ENCODE data around the gene TEKT5. TPM values are rescaled to one million over a fixed set of nuclear protein-coding genes. Genes with fewer than 3 reads are reported as not detected.

TEKT5 gene
- total RNA-seq, 2 donors from 2014 or later: 0.21 to 0.82 TPM

DNA sequence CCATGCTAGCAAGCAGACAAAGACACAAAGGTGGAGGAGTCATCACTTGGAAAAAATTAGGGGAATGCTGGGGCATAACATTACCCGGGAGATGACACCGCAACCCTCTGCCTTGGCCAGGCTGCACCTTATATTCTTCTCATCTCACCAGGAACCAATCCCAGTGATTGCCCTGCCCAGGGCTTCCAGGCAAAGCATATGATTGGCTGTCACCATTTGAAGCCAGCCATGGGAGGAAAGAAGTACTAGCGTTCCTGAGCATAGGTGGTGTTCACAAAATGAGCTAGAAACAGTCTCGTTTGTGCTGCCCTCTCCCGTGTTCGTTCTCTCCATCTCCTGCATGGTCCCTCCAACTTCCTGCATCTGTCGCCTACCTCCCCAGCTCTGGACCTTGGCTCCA lies 29.6 kb downstream of the TEKT5 start:
- intact Hi-C loops (cut with DNase I): loop anchor here (10.0 kb wide), 1 partner anchor 260 kb away; no protein-coding TSS in a partner anchor
- no peak for DNase-seq
- Histone ChIP-seq H3K9ac (ENCODE audit: low read depth in 2 of 2, low read length in 2 of 2) (no peak overlapping the region), H3K4me3 (no peak overlapping the region), H3K27me3 (no peaks in the 10 kb centered on the region), H3K4me1 (no peaks in the 10 kb centered on the region), H3K9me3 (no peaks in the 10 kb centered on the region), H3K27ac (no peak overlapping the region), H3K36me3 (no peaks in the 10 kb centered on the region)
- TF ChIP-seq, protein P1, sequence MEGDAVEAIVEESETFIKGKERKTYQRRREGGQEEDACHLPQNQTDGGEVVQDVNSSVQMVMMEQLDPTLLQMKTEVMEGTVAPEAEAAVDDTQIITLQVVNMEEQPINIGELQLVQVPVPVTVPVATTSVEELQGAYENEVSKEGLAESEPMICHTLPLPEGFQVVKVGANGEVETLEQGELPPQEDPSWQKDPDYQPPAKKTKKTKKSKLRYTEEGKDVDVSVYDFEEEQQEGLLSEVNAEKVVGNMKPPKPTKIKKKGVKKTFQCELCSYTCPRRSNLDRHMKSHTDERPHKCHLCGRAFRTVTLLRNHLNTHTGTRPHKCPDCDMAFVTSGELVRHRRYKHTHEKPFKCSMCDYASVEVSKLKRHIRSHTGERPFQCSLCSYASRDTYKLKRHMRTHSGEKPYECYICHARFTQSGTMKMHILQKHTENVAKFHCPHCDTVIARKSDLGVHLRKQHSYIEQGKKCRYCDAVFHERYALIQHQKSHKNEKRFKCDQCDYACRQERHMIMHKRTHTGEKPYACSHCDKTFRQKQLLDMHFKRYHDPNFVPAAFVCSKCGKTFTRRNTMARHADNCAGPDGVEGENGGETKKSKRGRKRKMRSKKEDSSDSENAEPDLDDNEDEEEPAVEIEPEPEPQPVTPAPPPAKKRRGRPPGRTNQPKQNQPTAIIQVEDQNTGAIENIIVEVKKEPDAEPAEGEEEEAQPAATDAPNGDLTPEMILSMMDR (IDR thresholded peaks at IDR 0.05): no peak

DNA sequence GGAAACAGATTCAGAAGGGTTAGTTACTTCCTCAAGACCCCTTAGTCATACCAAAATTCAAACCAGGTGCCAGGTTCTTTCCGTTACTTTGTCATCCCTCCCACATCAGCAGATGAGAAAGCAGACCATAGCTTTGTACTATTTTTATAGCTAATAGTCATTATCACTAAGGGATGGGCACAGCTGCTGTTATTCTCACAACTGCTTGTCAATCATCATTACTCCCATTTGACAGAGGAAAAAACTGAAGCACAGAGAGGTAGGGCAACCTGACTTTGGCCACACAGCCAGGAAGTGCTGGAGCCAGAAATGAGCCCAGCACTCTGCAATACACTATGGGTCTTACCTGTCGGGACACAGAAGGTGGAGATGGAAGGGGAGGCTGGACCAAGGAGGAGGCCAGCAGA lies 30.0 kb downstream of the TEKT5 start:
- no peak overlapping the region for H3K4me3 ChIP-seq
- TF ChIP-seq, protein P1 (IDR thresholded peaks at IDR 0.05): no peak
- no peak overlapping the region for H3K27ac ChIP-seq
- no peak for DNase-seq
- no peaks in the 10 kb centered on the region for H3K4me1 ChIP-seq
- intact Hi-C loops (cut with DNase I): loop anchor here (10.0 kb wide), 1 partner anchor 260 kb away; no protein-coding TSS in a partner anchor
- H3K36me3 ChIP-seq: no peaks in the 10 kb centered on the region
- H3K9me3 ChIP-seq: no peaks in the 10 kb centered on the region
- no peak overlapping the region for H3K9ac ChIP-seq (ENCODE audit: low read depth in 2 of 2, low read length in 2 of 2)
- no peaks in the 10 kb centered on the region for H3K27me3 ChIP-seq

DNA sequence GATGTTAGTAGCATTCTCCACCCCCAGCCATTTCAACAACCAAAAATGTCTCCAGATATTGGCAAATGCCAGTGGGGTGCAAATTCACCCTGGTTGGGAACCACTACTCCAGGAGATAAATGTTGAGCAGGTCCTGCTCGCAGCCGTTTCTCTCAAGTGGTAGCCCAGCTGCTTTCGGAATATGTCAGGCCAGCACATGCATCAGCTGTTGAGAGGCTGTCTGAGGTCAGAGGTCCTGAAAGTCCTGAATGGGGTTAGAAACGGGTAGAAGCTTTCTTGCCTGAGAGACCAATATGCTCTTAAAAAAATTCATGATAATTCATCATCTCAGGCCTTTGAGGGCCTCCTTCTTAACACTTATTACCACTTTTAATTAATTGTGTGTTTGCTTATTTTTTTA lies 31.0 kb downstream of the TEKT5 start:
- DNase-seq: no peak
- Histone ChIP-seq H3K27ac (no peak overlapping the region), H3K9ac (ENCODE audit: low read depth in 2 of 2, low read length in 2 of 2) (no peak overlapping the region), H3K9me3 (no peaks in the 10 kb centered on the region), H3K4me3 (no peak overlapping the region), H3K36me3 (no peaks in the 10 kb centered on the region), H3K4me1 (no peaks in the 10 kb centered on the region), H3K27me3 (no peaks in the 10 kb centered on the region)
- TF ChIP-seq, protein P1 (IDR thresholded peaks at IDR 0.05): no peak
- intact Hi-C loops (cut with DNase I): loop anchor here (10.0 kb wide), 1 partner anchor 261 kb away; no protein-coding TSS in a partner anchor

DNA sequence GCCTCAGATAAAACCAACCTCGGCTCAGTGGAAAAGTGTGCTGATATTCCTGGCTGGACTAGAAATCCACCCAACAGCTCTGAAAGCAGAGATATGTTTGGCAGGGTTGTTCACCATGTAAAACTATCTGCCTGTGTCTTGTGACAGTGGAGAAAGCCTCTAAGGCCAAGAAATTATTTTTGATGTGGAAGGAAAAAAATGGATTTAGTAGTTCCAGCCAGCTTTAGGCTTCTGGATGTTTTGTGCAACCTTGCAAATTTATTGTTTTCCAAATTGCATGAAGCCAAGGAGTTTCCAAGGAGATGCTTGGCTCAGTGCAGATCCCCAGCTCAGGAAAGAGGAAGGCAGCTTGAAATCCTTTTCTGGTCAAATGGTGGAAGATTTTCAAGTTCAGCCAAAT lies 31.6 kb downstream of the TEKT5 start:
- H3K9me3 ChIP-seq: no peaks in the 10 kb centered on the region

DNA sequence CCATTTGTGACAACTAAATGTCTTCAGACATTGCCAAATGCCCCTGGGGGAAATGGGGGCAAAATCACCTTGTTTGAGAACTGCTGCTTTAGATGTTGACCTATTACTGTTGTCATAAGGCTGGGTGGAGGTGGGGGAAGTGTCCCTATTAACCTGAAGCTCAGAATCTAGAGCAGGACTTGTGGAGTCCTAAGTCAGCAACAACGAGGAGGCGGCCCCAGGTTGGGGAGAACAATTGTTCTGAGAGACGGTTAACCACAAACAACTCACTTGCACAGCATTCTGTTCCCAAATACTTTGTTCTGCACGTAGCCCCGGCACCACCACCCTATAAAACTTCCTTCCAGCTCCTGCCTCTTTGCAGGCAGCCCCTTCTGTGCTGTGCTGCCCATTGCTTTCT lies 32.5 kb downstream of the TEKT5 start:
- no peak for DNase-seq
- Histone ChIP-seq H3K9ac (ENCODE audit: low read depth in 2 of 2, low read length in 2 of 2) (no peak overlapping the region), H3K4me3 (no peak overlapping the region), H3K36me3 (no peaks in the 10 kb centered on the region), H3K9me3 (no peaks in the 10 kb centered on the region), H3K27me3 (no peaks in the 10 kb centered on the region), H3K4me1 (no peaks in the 10 kb centered on the region), H3K27ac (no peak overlapping the region)
- intact Hi-C loops (cut with DNase I): loop anchor here (10.0 kb wide), 1 partner anchor 263 kb away; no protein-coding TSS in a partner anchor
- TF ChIP-seq, protein P1 (IDR thresholded peaks at IDR 0.05): no peak

More for the DNA sequence above, 31.6 kb downstream of the TEKT5 start:
- Histone ChIP-seq H3K36me3 (no peaks in the 10 kb centered on the region), H3K27ac (no peak overlapping the region), H3K4me1 (no peaks in the 10 kb centered on the region), H3K27me3 (no peaks in the 10 kb centered on the region), H3K9ac (ENCODE audit: low read depth in 2 of 2, low read length in 2 of 2) (no peak overlapping the region), H3K4me3 (no peak overlapping the region)
- intact Hi-C loops (cut with DNase I): loop anchor here (10.0 kb wide), 1 partner anchor 262 kb away; no protein-coding TSS in a partner anchor
- TF ChIP-seq, protein P1 (IDR thresholded peaks at IDR 0.05): no peak
- DNase-seq: no peak

All from colonic mucosa (tissue), 4 donors.